GM23248 (cell line): ENCODE results near the gene ACSS2.

Experiments used
- EZH2 ChIP-seq: fragments of 200-600 bp; sonication (generic); IDR thresholded peaks from 2 replicates; pipeline ENCODE4 v1.6.1; 2018; ENCODE audit warnings: antibody characterized with exemption, mild to moderate bottlenecking; ENCODE audit not compliant: insufficient read depth, poor library complexity, severe bottlenecking
- EZH2phosphoT487 ChIP-seq: fragments of 200-600 bp; sonication (generic); IDR thresholded peaks from 2 replicates; pipeline ENCODE4 v1.6.1; 2018; ENCODE audit warnings: antibody characterized with exemption, moderate library complexity, mild to moderate bottlenecking, low read depth; ENCODE audit not compliant: insufficient read depth

GRCh38 chr20:34829191-34829590 lies 47.2 kb upstream of the ACSS2 start:
- TF ChIP-seq EZH2 (no peak), EZH2phosphoT487 (no peak)
